Measurements from ENCODE around the gene ACBD5. TPM values are rescaled to one million over a fixed set of nuclear protein-coding genes. Genes with fewer than 3 reads are reported as not detected.

Gene ACBD5
- total RNA-seq, 1 donor from 2014 or later = 23.8 TPM

DNA sequence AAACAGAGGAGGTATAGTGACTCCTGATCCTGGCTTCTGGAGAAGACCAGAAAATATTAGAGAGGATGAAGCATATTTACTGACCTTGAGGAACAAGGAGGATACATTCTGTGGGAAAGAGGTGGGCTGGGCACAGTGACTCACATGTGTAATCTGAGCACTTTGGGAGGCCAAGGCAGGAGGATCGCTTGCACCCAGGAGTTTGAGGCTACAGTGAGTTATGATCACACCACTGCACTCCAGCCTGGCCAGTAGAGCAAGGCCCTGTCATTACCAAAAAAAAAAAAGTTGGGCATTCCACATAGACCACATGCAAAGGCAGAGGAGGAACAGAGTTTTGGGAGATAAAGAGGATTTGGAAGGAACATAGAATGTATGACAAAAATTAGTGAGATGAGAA is 4.4 kb upstream of the ACBD5 start:
- peaks cover 8% of the 10 kb centered on the region for H3K79me2 ChIP-seq (ENCODE audit: insufficient read depth, low read length)
- no peak overlapping the region for H2AFZ ChIP-seq (ENCODE audit: low read depth, low read length)
- no peaks in the 10 kb centered on the region for H3K27me3 ChIP-seq (ENCODE audit: insufficient read depth, low read length)
- no peaks in the 10 kb centered on the region for H3K36me3 ChIP-seq (ENCODE audit: insufficient read depth, low read length)
- H4K20me1 ChIP-seq (ENCODE audit: insufficient read depth, low read length) = no peaks in the 10 kb centered on the region
- no peak overlapping the region for H3K27ac Mint-ChIP-seq (ENCODE audit: unreplicated experiment)
- FAIRE-seq (no peak), DNase-seq (ENCODE audit: low read depth) (no peak)
- H3K9me3 Mint-ChIP-seq (ENCODE audit: unreplicated experiment) = peaks cover 6% of the 10 kb centered on the region
- peaks cover 12% of the 10 kb centered on the region for H3K4me1 Mint-ChIP-seq (ENCODE audit: low read depth, unreplicated experiment)
- no peaks in the 10 kb centered on the region for H3K9me3 ChIP-seq (ENCODE audit: insufficient read depth, low read depth, low read length)
- no peak overlapping the region for H3K4me2 ChIP-seq (ENCODE audit: low read length)
- H3K36me3 Mint-ChIP-seq (ENCODE audit: low read depth, unreplicated experiment) = no peaks in the 10 kb centered on the region
- H3K4me3 ChIP-seq (ENCODE audit: insufficient read depth, low read depth, low read length) = no peak overlapping the region
- H3K27me3 Mint-ChIP-seq (ENCODE audit: low read depth, unreplicated experiment) = no peaks in the 10 kb centered on the region
- no peak overlapping the region for H3K27ac ChIP-seq (ENCODE audit: low read depth, low read length)
- H3K4me3 Mint-ChIP-seq (ENCODE audit: unreplicated experiment) = no peak overlapping the region
- H3K4me1 ChIP-seq (ENCODE audit: insufficient read depth, low read length) = peaks cover 18% of the 10 kb centered on the region
- no peak overlapping the region for H3K9ac ChIP-seq (ENCODE audit: low read length)
- no peak for TF ChIP-seq CTCF (IDR thresholded peaks at IDR 0.05; ENCODE audit: insufficient read depth, low read depth, low read length)
- no peak for TF ChIP-seq EZH2 (IDR thresholded peaks at IDR 0.05; ENCODE audit: insufficient read depth, low read length)

- Histone ChIP-seq H3K4me3 (ENCODE audit: insufficient read depth, low read depth, low read length) (peak overlapping the region; percentile 93), H4K20me1 (ENCODE audit: insufficient read depth, low read length) (no peaks in the 10 kb centered on the region), H3K79me2 (ENCODE audit: insufficient read depth, low read length) (peaks cover 27% of the 10 kb centered on the region), H3K4me2 (ENCODE audit: low read length) (peak overlapping the region; percentile 96), H3K4me1 (ENCODE audit: insufficient read depth, low read length) (peaks cover 18% of the 10 kb centered on the region), H2AFZ (ENCODE audit: low read depth, low read length) (peak overlapping the region; percentile 84), H3K36me3 (ENCODE audit: insufficient read depth, low read length) (no peaks in the 10 kb centered on the region), H3K9ac (ENCODE audit: low read length) (peak overlapping the region; percentile 92), H3K27me3 (ENCODE audit: insufficient read depth, low read length) (no peaks in the 10 kb centered on the region), H3K27ac (ENCODE audit: low read depth, low read length) (peak overlapping the region; percentile 92), H3K9me3 (ENCODE audit: insufficient read depth, low read depth, low read length) (no peaks in the 10 kb centered on the region)
- H3K4me3 Mint-ChIP-seq (ENCODE audit: unreplicated experiment) = peak overlapping the region; percentile 90
- H3K4me1 Mint-ChIP-seq (ENCODE audit: low read depth, unreplicated experiment) = peaks cover 16% of the 10 kb centered on the region
- H3K27ac Mint-ChIP-seq (ENCODE audit: unreplicated experiment) = peak overlapping the region; percentile 94
- H3K36me3 Mint-ChIP-seq (ENCODE audit: low read depth, unreplicated experiment) = no peaks in the 10 kb centered on the region
- no peak for TF ChIP-seq CTCF (IDR thresholded peaks at IDR 0.05; ENCODE audit: insufficient read depth, low read depth, low read length)
- TF ChIP-seq EZH2 (IDR thresholded peaks at IDR 0.05; ENCODE audit: insufficient read depth, low read length) = no peak
- no peaks in the 10 kb centered on the region for H3K27me3 Mint-ChIP-seq (ENCODE audit: low read depth, unreplicated experiment)
- no peak for FAIRE-seq
- H3K9me3 Mint-ChIP-seq (ENCODE audit: unreplicated experiment) = no peaks in the 10 kb centered on the region
- peak; percentile 80 for DNase-seq (ENCODE audit: low read depth)
These were observed 2.5 kb upstream of the ACBD5 start for GRCh38 chr10:27242951-27243551.

GRCh38 chr10:27242473-27242950 is 1.9 kb upstream of the ACBD5 start:
- no peak for FAIRE-seq
- no peak for TF ChIP-seq EZH2 (IDR thresholded peaks at IDR 0.05; ENCODE audit: insufficient read depth, low read length)
- no peak for TF ChIP-seq CTCF (IDR thresholded peaks at IDR 0.05; ENCODE audit: insufficient read depth, low read depth, low read length)

More at GRCh38 chr10:27242473-27242950, 1.9 kb upstream of the ACBD5 start:
- Histone ChIP-seq H3K36me3 (ENCODE audit: insufficient read depth, low read length) (no peaks in the 10 kb centered on the region), H3K9ac (ENCODE audit: low read length) (peak overlapping the region; percentile 92), H3K4me3 (ENCODE audit: insufficient read depth, low read depth, low read length) (peak overlapping the region; percentile 93), H3K4me1 (ENCODE audit: insufficient read depth, low read length) (peaks cover 18% of the 10 kb centered on the region), H3K27me3 (ENCODE audit: insufficient read depth, low read length) (no peaks in the 10 kb centered on the region), H2AFZ (ENCODE audit: low read depth, low read length) (peak overlapping the region; percentile 98), H3K9me3 (ENCODE audit: insufficient read depth, low read depth, low read length) (no peaks in the 10 kb centered on the region), H3K4me2 (ENCODE audit: low read length) (peak overlapping the region; percentile 96), H3K27ac (ENCODE audit: low read depth, low read length) (peak overlapping the region; percentile 92), H4K20me1 (ENCODE audit: insufficient read depth, low read length) (no peaks in the 10 kb centered on the region), H3K79me2 (ENCODE audit: insufficient read depth, low read length) (peaks cover 27% of the 10 kb centered on the region)
- H3K27me3 Mint-ChIP-seq (ENCODE audit: low read depth, unreplicated experiment) = no peaks in the 10 kb centered on the region
- peak overlapping the region; percentile 94 for H3K27ac Mint-ChIP-seq (ENCODE audit: unreplicated experiment)
- DNase-seq (ENCODE audit: low read depth) = no peak
- H3K9me3 Mint-ChIP-seq (ENCODE audit: unreplicated experiment) = no peaks in the 10 kb centered on the region
- no peaks in the 10 kb centered on the region for H3K36me3 Mint-ChIP-seq (ENCODE audit: low read depth, unreplicated experiment)
- H3K4me3 Mint-ChIP-seq (ENCODE audit: unreplicated experiment) = peak overlapping the region; percentile 90
- peaks cover 16% of the 10 kb centered on the region for H3K4me1 Mint-ChIP-seq (ENCODE audit: low read depth, unreplicated experiment)
